ENCODE measurements around the gene HIVEP3.

The HIVEP3 gene

DNA sequence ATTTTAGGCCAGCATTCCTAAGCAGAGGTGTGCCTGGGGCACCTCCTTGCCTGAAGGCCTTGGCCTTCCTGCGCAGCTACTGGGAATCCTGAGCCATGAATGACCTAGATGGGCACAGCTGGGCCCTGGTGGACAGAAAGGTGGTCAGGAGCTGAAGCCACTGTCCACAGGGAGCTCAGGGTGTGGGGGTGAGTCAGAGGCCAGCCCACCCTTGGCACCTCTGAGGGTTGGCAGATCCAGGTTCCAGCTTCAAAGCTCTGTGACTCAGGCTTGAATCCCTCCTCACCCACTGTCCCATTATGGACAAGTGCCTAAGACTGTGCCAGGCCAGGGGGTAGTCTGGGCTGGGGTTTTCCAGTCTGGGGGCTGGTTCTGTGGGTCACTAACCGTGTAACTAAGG lies 427.8 kb downstream of the HIVEP3 start:
- TF ChIP-seq CTCF (IDR thresholded peaks at IDR 0.05; ENCODE audit: low read depth, low read length) = no peak
- no peak overlapping the region for H3K4me3 ChIP-seq (ENCODE audit: low read depth, low read length)

DNA sequence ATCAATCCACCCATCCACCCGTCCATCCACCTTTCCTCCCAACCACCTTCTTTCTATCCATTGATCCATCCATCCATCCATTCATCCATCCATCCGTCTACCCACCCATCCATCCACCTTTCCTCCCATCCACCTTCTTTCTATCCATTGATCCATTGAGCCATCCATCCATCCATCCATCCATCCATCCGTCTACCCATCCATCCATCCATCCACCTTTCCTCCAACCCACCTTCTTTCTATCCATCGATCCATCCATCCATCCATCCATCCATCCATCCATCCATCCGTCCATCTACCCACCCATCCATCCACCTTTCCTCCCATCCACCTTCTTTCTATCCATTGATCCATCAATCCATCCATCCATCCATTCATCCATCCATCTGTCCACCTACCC lies 429.2 kb downstream of the HIVEP3 start:
- H3K4me3 ChIP-seq (ENCODE audit: low read depth, low read length) = no peak overlapping the region
- no peak for TF ChIP-seq CTCF (IDR thresholded peaks at IDR 0.05; ENCODE audit: low read depth, low read length)

DNA sequence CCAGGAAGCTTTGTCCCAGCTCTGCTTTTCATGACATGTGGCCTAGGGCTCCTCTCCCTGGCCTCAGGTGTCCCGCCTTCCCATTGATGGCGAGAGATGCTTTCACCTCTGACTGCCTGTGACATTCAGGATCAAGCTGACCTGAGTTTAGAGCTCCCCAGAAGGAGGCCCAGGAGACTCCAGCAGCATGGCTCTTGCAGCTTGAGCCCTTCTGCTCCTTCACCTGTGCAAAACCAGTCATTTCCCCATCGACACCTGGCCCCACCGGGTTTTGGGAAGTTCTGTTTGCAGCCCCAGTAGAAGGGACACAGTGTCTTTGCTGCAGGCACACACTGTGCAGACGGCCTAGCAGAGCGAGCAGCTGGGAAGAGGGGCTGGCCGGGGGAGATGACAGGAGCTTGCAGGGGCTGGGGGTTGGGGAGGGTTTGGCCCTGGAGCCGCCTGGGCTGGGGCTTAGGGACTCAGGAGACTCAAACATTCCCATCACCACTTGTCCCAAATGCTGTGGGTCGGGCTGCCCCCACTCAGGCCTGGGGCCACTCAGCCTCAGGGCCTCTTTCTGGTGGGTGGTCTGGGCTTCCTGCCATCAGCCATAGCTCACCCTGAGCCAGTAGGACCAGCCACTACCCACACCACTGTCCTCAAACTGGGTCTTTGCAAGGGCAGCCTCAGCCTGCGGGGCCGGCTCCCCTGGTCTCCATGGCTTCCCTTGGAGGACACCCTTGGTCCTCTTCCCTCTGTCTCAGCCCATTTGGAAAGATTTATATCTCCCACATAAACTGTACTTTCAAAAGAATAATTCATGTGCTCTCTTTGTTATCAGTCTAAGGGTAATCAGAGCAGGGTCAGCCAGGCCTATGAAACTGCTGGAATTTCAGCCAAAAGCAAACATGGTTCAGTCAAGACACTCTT lies 430.4 kb downstream of the HIVEP3 start:
- H3K4me3 ChIP-seq (ENCODE audit: low read depth, low read length) = no peak overlapping the region

DNA sequence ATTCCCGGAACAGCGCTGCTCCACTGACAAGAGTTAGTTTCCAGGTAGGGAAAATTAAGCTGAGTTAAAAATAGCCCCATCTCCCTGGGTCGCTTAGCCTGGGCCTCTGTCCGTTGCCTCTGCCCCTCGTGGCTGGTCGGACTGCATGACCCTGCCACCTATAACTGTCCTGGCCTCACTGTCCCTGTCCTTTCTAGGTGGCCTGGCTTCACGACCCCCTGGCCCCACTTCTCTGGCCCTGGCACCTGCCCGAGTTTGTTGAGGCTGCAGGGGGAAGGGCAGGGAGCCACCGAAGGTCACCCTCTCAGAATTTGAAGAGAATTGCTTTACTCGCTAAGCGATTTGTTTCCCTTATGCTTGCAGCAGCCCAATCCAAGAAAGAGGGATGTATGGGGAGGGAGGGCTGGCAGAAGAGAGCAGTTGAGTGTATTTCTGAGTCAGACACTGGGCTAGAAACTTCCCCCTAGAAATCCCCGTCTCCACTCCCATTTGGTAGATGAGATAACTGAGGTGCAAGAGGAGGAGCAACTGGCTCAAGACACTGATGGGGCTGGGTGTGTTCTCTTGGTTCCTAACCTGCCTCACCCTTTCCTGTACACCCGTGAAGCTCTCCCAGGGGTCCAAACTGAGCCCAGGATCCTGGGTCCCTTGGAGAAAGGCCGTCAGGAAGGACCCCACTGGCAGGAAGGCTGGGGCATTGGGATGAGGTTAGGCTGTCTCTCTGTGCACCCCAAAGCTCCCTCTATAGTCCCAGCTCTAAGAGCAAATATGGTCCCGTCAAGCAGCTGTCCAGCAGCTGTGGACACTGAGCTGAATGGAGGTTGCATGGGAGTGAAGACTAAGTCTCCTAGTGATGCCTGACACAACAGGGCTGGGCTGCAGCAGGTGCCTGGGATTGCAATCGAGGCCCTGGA lies 431.3 kb downstream of the HIVEP3 start:
- H3K4me3 ChIP-seq (ENCODE audit: low read depth, low read length) = no peak overlapping the region
- TF ChIP-seq CTCF (IDR thresholded peaks at IDR 0.05; ENCODE audit: low read depth, low read length) = no peak

More for the DNA sequence above, 430.4 kb downstream of the HIVEP3 start:
- TF ChIP-seq CTCF (IDR thresholded peaks at IDR 0.05; ENCODE audit: low read depth, low read length) = no peak

DNA sequence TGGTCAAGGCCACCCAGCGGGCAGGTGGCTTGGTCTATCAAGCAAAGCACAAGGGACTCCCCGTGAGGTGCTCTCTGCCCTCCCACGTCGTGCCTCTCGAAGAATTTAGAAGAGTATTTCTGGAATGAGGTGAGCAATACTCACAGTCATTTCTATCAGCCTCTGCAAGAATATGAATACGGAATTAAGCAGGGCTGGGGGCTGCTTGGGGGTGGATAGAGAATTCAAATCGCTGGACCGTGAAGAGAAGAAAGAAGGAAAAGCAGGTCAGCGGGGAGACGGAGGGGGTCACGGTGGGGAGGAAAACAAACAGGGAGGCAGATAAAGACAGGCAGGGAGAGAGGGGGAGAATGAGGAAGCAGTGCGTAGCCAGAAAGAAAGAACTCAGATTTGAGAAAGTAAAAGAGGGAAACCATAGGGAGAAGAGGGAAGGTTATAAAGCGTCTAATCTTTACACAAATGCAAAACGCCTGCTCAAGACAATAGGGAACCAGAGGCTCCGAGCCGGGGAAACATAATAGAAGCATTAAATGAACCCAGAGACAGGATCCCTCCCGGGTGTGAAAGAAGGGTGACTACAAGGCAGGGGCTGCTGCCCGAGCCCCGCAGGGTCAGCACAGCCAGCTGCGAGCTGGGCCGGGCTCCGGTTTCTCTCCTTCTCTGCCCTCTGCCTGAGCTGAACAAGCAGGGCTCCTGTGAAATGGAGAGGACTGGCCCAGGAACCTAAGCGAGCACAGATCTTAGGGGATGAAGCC lies 432.2 kb downstream of the HIVEP3 start:
- H3K4me3 ChIP-seq (ENCODE audit: low read depth, low read length) = no peak overlapping the region
- TF ChIP-seq CTCF (IDR thresholded peaks at IDR 0.05; ENCODE audit: low read depth, low read length) = no peak

GRCh38 chr1:41486053-41486370 lies 432.7 kb downstream of the HIVEP3 start:
- TF ChIP-seq CTCF (IDR thresholded peaks at IDR 0.05; ENCODE audit: low read depth, low read length) = no peak
- no peak overlapping the region for H3K4me3 ChIP-seq (ENCODE audit: low read depth, low read length)

Measured in WI38 (cell line).